ENCODE data around the gene DCAF16.

Gene DCAF16

DNA sequence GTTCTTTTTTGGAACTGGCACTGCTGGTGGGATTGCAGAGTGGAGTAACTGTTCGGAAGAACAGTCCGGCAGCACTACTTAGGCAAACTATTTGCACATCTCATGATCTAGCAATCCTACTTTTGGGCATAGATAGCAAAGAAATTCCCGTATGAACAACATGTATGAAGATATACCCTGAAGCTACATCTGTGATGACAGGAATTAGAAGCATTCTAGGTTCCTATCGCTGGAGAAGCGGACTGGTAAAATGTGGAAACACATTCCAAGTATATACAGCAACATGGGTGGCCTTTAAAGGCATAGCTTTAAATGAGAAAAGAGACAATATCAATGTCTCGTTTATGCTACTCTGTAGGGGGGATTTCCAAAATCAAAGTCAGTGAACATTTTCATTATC lies 3.1 kb downstream of the DCAF16 start:
- TF ChIP-seq, protein P1, sequence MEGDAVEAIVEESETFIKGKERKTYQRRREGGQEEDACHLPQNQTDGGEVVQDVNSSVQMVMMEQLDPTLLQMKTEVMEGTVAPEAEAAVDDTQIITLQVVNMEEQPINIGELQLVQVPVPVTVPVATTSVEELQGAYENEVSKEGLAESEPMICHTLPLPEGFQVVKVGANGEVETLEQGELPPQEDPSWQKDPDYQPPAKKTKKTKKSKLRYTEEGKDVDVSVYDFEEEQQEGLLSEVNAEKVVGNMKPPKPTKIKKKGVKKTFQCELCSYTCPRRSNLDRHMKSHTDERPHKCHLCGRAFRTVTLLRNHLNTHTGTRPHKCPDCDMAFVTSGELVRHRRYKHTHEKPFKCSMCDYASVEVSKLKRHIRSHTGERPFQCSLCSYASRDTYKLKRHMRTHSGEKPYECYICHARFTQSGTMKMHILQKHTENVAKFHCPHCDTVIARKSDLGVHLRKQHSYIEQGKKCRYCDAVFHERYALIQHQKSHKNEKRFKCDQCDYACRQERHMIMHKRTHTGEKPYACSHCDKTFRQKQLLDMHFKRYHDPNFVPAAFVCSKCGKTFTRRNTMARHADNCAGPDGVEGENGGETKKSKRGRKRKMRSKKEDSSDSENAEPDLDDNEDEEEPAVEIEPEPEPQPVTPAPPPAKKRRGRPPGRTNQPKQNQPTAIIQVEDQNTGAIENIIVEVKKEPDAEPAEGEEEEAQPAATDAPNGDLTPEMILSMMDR (IDR thresholded peaks at IDR 0.05; ENCODE audit: low read depth, low read length) = no peak
- no peak for DNase-seq (ENCODE audit: extremely low read depth, low read depth)

DNA sequence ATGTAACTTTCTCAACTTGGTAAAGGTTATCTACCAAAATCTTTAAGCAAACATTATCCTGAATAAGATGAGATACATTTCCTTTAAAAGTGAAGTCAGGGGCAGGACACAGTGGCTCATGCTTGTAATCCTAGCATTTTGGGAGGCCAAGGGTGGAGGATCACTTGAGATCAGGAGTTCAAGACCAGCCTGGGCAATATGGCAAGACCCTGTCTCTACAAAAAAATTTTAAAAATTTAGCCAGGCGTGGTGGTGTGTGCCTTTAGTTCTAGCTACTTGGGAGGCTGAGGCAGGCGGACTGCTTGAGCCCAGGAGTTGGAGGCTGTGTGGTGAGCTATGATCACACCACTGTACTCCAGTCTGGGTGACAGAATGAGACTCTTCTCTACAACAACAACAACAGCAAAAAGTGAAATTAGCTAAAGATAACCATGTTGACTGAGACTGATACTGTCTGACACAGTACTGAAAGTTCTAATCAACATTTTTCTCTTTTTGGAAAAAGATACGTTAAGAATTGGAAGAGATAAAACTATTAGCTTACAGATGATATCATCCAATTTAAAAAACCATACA lies 4.9 kb downstream of the DCAF16 start:
- DNase-seq (ENCODE audit: extremely low read depth, low read depth) = no peak
- TF ChIP-seq, protein P1 (IDR thresholded peaks at IDR 0.05; ENCODE audit: low read depth, low read length) = no peak

DNA sequence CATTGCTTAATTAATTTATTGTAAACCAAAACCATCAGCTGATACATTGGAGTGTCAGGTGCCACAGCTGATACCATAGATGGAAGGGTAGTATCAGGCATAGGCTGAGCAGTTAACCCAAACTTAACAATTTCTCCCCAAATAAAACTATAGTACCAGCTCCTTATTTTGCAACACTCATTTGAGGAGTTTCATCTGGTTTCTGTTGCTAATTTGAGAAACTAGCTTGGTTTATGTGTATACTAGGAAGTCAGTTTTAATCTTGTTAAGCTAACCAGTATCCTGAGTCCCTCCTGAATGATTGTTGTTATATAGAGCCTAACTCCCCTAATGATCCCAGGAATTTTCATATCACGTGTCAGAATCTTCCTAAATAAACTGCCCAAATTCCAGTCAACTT lies 12.7 kb downstream of the DCAF16 start:
- DNase-seq (ENCODE audit: extremely low read depth, low read depth) = no peak
- TF ChIP-seq, protein P1 (IDR thresholded peaks at IDR 0.05; ENCODE audit: low read depth, low read length) = no peak

DNA sequence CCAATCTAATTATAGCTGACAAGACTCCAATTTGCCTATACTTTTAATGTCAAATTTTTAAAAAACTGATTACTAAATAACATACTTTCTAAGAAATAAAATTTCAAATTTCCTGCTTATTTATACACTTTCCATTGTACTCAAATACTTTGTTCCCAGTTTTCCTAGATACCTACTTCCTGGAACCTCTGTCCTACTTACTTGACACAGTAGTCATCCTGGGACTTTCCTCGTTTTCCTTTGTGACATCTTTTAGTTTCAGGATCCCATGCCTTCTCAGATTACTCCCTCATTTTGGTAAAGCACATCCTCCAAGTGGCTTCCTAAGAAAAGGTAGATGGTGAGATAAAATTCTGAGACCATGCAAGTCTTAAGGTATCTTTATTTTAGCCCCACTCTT lies 15.8 kb downstream of the DCAF16 start:
- DNase-seq (ENCODE audit: extremely low read depth, low read depth) = no peak
- TF ChIP-seq, protein P1 (IDR thresholded peaks at IDR 0.05; ENCODE audit: low read depth, low read length) = no peak

DNA sequence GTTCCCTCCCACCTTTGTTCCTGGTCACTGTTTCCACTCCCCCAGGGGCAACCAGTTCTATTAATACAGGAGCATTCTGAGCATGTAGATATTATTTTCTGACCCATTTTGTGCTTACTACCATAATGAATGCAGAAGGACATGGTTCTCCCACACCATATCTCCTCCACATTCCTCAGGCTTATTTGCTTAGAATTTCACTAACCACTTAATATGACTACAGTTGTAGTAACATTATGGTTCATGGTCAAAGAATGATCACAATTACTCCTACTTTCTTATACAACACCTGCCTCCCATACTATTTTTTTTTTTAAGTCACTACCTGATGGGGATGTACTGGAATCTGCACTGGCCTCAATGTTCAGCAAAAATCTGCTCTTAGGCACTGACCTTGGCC lies 21.6 kb downstream of the DCAF16 start:
- TF ChIP-seq, protein P1 (IDR thresholded peaks at IDR 0.05; ENCODE audit: low read depth, low read length) = no peak
- DNase-seq (ENCODE audit: extremely low read depth, low read depth) = no peak

DNA sequence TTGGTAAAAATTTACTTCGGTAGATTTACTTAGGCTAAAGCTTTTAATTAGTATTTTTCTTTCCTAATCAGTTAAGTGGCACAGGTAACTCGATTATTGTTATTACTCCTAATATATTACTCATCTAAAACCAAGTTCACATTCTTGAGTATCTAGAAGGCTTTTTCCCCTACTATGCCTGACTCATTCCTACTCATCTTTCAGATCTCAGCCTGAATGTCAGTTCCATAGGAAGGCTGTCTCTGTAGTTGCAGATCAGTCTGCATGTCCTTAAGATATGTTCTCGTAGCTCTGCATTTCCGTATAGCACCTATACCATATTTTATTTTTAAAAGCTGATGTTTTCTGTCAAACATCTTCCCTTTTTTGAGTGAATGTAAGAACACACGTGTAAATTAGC lies 23.2 kb downstream of the DCAF16 start:
- DNase-seq (ENCODE audit: extremely low read depth, low read depth) = no peak
- TF ChIP-seq, protein P1 (IDR thresholded peaks at IDR 0.05; ENCODE audit: low read depth, low read length) = no peak

DNA sequence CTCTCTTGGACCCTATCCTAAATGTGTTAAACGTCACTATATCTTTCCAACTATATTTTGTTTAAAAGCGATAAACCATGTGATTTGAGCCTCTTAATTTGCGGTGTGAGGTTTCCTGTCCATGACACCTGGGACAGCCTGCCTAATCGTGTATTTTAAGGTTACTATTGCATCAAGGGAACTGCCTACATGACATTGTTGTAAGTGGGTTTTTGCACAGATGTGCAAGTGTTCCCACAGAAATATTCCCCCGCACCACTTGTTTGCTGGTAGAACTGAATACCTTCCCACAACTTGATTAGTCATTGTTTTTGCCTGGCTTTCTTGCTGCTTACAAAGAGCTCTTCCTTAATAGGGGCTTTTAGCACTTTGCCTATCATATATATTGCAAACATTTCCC lies 24.0 kb downstream of the DCAF16 start:
- no peak for DNase-seq (ENCODE audit: extremely low read depth, low read depth)
- TF ChIP-seq, protein P1 (IDR thresholded peaks at IDR 0.05; ENCODE audit: low read depth, low read length) = no peak
